Right lobe of liver (tissue), 6 donors: ENCODE measurements around the gene BHLHE40. TPM values are rescaled to one million over a fixed set of nuclear protein-coding genes. Genes with fewer than 3 reads are reported as not detected.

Experiments
- ATAC-seq, 4 donors: fragments of 200-7000 bp; cut with Tn5 transposase; one replicate each; pipeline ENCODE4 v1.9.1; 2020; ENCODE audit warnings: mild to moderate bottlenecking in 4 of 4, moderate library complexity in 4 of 4
- DNase-seq, 3 donors: peaks; one replicate each; pipeline ENCODE4 v3.0.0-alpha.2; 2020
- H3K27ac ChIP-seq, 3 donors: fragments of 200-600 bp; one replicate each; pipeline ENCODE4 v1.8.0; 2022
- H3K27me3 ChIP-seq, 2 donors: fragments of 200-600 bp; one replicate each; pipeline ENCODE4 v1.8.0; 2022
- H3K36me3 ChIP-seq, 4 donors: fragments of 200-600 bp; sonication (generic) in 1 of 4; one replicate each; pipeline versions ENCODE4 v1.5.1 to v1.8.0; 2017 to 2022; ENCODE audit warnings: control low read depth in 1 of 4
- H3K4me1 ChIP-seq, 4 donors: fragments of 200-600 bp; sonication (generic) in 1 of 4; one replicate each; pipeline versions ENCODE4 v1.5.1 to v1.8.0; 2017 to 2022; ENCODE audit warnings: control low read depth in 1 of 4
- H3K4me3 ChIP-seq, 3 donors: fragments of 200-600 bp; one replicate each; pipeline ENCODE4 v1.8.0; 2022
- H3K9me3 ChIP-seq, 4 donors: fragments of 200-600 bp; sonication (generic) in 1 of 4; one replicate each; pipeline versions ENCODE4 v1.5.1 to v1.8.0; 2017 to 2022; ENCODE audit warnings: control low read depth in 1 of 4
- CTCF ChIP-seq, 4 donors: fragments of 200-600 bp in 3 of 4; fragments of 450-650 bp in 1 of 4; IDR thresholded peaks; one replicate each; pipeline versions ENCODE4 v1.5.1 to v1.8.0; 2016 to 2022; ENCODE audit warnings: antibody characterized with exemption in 4 of 4, mild to moderate bottlenecking in 2 of 4
- POLR2A ChIP-seq: fragments of 450-650 bp; IDR thresholded peaks from one replicate; pipeline ENCODE4 v1.6.1; 2017; ENCODE audit warnings: antibody characterized with exemption, mild to moderate bottlenecking
- WGBS: methylation state at CpG from one replicate; pipeline ENCODE4 v1.1.6; 2018; ENCODE audit warnings: low coverage, low lambda C conversion rate; ENCODE audit not compliant: insufficient coverage; ENCODE audit errors: missing lambda C conversion rate; 5-methylcytosine and 5-hydroxymethylcytosine counted together
- intact Hi-C, 2 donors: fragments of 100-400 bp; cut with DNase I; formaldehyde crosslinking; loops; one replicate each; pipeline versions ENCODE4 v1.11.2 to v1.14.1; 2022
- total RNA-seq, 6 experiments: library from RNA; depleted of rRNA in 2 of 6; stranded (reverse); fragments of >200 nt in 2 of 6; fragmentation: NEBNext Ultra II Directional in 3 of 6; extraction: Animal tissue kit (Norgen Biotek cat#: 25700) in 3 of 6; gene quantifications; one replicate each; pipeline versions ENCODE4 v1.1.0 to v1.2.4, GENCODE V29; 2016 to 2023
- donor health status: DM: no; HTN: yes; CAD: no.
- donor health status: DM: no; HTN: no; CAD: no.
- donor health status: DM: no; HTN: no; CAD: no.
- donor health status: DM: no; HTN: yes; CAD: no.
- donor health status: DM: no; HTN: yes; CAD: no.

The BHLHE40 gene
- total RNA-seq, 6 experiments from 2014 or later, result 19.0 to 170 (median 57.7) TPM

- no peak overlapping the region for H3K4me3 ChIP-seq
- DNase-seq (no peak), ATAC-seq (peak in 1 of 4 donors; percentile 32)
- TF ChIP-seq POLR2A, result no peak
- no peak for TF ChIP-seq CTCF (IDR thresholded peaks at IDR 0.05)
- no peak overlapping the region for H3K27ac ChIP-seq
- H3K27me3 ChIP-seq, result no peaks in the 10 kb centered on the region
- no peaks in the 10 kb centered on the region for H3K9me3 ChIP-seq
- no peaks in the 10 kb centered on the region for H3K36me3 ChIP-seq
- intact Hi-C loops, result no loop called here
- WGBS, result 80% methylated on average over 7 of the region's 7 CpGs
- no peaks in the 10 kb centered on the region for H3K4me1 ChIP-seq
These were observed 31.7 kb downstream of the BHLHE40 start for GRCh38 chr3:5010706-5011554.

- DNase-seq (peak in 1 of 3 donors; percentile 40), ATAC-seq (peak; percentile 21 to 43 (median 32))
- H3K27ac ChIP-seq, result no peak overlapping the region
These were observed 32.5 kb downstream of the BHLHE40 start for GRCh38 chr3:5011555-5012256.

GRCh38 chr3:5012367-5012766, 33.1 kb downstream of the BHLHE40 start:
- no peaks in the 10 kb centered on the region for H3K27me3 ChIP-seq
- H3K36me3 ChIP-seq, result no peaks in the 10 kb centered on the region
- intact Hi-C loops, result no loop called here
- no peak overlapping the region for H3K4me3 ChIP-seq
- no peak overlapping the region for H3K27ac ChIP-seq
- 20% methylated on average over 2 of the region's 2 CpGs for WGBS
- H3K9me3 ChIP-seq, result no peaks in the 10 kb centered on the region
- no peak for TF ChIP-seq CTCF (IDR thresholded peaks at IDR 0.05)
- no peak for TF ChIP-seq POLR2A
- no peak for DNase-seq
- ATAC-seq, result no peak
- no peaks in the 10 kb centered on the region for H3K4me1 ChIP-seq

More at GRCh38 chr3:5011555-5012256, 32.5 kb downstream of the BHLHE40 start:
- no peaks in the 10 kb centered on the region for H3K4me1 ChIP-seq
- H3K4me3 ChIP-seq, result no peak overlapping the region
- intact Hi-C loops, result no loop called here
- H3K9me3 ChIP-seq, result no peaks in the 10 kb centered on the region
- 56% methylated on average over 13 of the region's 14 CpGs for WGBS
- no peaks in the 10 kb centered on the region for H3K27me3 ChIP-seq
- no peaks in the 10 kb centered on the region for H3K36me3 ChIP-seq
- TF ChIP-seq CTCF (IDR thresholded peaks at IDR 0.05), result no peak
- TF ChIP-seq POLR2A, result no peak

GRCh38 chr3:5013021-5013906, 34.0 kb downstream of the BHLHE40 start:
- H3K9me3 ChIP-seq, result no peaks in the 10 kb centered on the region
- no peaks in the 10 kb centered on the region for H3K4me1 ChIP-seq
- no peaks in the 10 kb centered on the region for H3K27me3 ChIP-seq
- no peaks in the 10 kb centered on the region for H3K36me3 ChIP-seq
- ATAC-seq (peak in 1 of 4 donors; percentile 6), DNase-seq (no peak)
- TF ChIP-seq CTCF (IDR thresholded peaks at IDR 0.05) (no peak), POLR2A (no peak)
- H3K4me3 ChIP-seq, result no peak overlapping the region
- intact Hi-C loops, result no loop called here
- WGBS, result 57% methylated on average over 3 of the region's 5 CpGs
- no peak overlapping the region for H3K27ac ChIP-seq
